Kidney (tissue), 11 donors: Measurements from ENCODE around the gene SEC22B. TPM values are rescaled to one million over a fixed set of nuclear protein-coding genes. Genes with fewer than 3 reads are reported as not detected.
"Not testable (repeated sequence)": the region's sequence is repeated elsewhere in the genome, so short reads cannot be mapped to it uniquely, and the experiment has no call there.

ENCODE experiments used
- DNase-seq, 5 donors: peaks; one replicate each; pipeline ENCODE4 v3.0.0-alpha.2; 2013 to 2020
- FAIRE-seq: peaks from 2 replicates; lab custom pipeline; 2012; peaks lifted over from hg19 to GRCh38; lab: Jason Lieb, UNC
- H3K27ac ChIP-seq, 2 donors: one replicate each; pipeline ENCODE4 v1.7.0; 2013; ENCODE audit warnings: low read depth in 2 of 2, low read length in 2 of 2, inconsistent platforms in 1 of 2
- H3K27me3 ChIP-seq: one replicate; pipeline ENCODE4 v1.7.1; 2013; ENCODE audit warnings: low read length, inconsistent platforms; ENCODE audit not compliant: control insufficient read depth, insufficient read depth
- H3K36me3 ChIP-seq, 3 donors: one replicate each; pipeline versions ENCODE4 v1.7.0 to v1.7.1; 2013; ENCODE audit warnings: low read length in 3 of 3, control low read depth in 1 of 3, inconsistent platforms in 1 of 3; ENCODE audit not compliant: insufficient read depth in 3 of 3, control insufficient read depth in 2 of 3
- H3K4me1 ChIP-seq, 3 donors: one replicate each; pipeline versions ENCODE4 v1.7.0 to v1.7.1; 2013; ENCODE audit warnings: low read length in 3 of 3, inconsistent platforms in 1 of 3, low read depth in 1 of 3; ENCODE audit not compliant: control insufficient read depth in 2 of 3, insufficient read depth in 2 of 3
- H3K4me3 ChIP-seq, 3 donors: one replicate each; pipeline versions ENCODE4 v1.7.0 to v1.8.1; 2013; ENCODE audit warnings: low read length in 3 of 3, control low read depth in 1 of 3, inconsistent platforms in 1 of 3
- H3K9ac ChIP-seq, 3 donors: one replicate each; pipeline versions ENCODE4 v1.7.0 to v1.7.1; 2013; ENCODE audit warnings: low read length in 3 of 3, control low read depth in 1 of 3, inconsistent platforms in 1 of 3
- H3K9me3 ChIP-seq, 3 donors: one replicate each; pipeline versions ENCODE4 v1.7.0 to v1.7.1; 2013; ENCODE audit warnings: low read length in 3 of 3, control low read depth in 1 of 3, inconsistent platforms in 1 of 3; ENCODE audit not compliant: control insufficient read depth in 2 of 3, insufficient read depth in 1 of 3
- intact Hi-C: fragments of 100-400 bp; cut with DNase I; formaldehyde crosslinking; loops from one replicate; pipeline ENCODE4 v1.11.1; 2022
- polyA plus RNA-seq: library from polyadenylated mRNA; stranded (reverse); fragments of 350-450 nt; fragmentation: Illumina TruSeq; extraction: RNeasy Lipid Tissue Mini Kit (QIAGEN cat#74804); gene quantifications from one replicate; pipeline ENCODE4 v1.2.3, GENCODE V29; 2014; ENCODE audit warnings: low read depth, low replicate concordance; ENCODE audit not compliant: insufficient read depth
- total RNA-seq: library from RNA; stranded (reverse); fragmentation: NEBNext Ultra II Directional; extraction: Animal tissue kit (Norgen Biotek cat#: 25700); gene quantifications from one replicate; pipeline ENCODE4 v1.2.1, GENCODE V29; 2021
- donor health status: control.
- donor health status: control.
- donor health status: DM: yes; HTN: yes; CAD: no.
- donor health status: Normal renal cell carcinoma (clear cell type).

The SEC22B gene
- total and polyA plus RNA-seq, 2 donors from 2014 or later, result 20.1 to 29.8 TPM

GRCh38 chr1:120196863-120197775 is 20.8 kb upstream of the SEC22B start:
- not testable (repeated sequence) for H3K9ac ChIP-seq, H3K4me3 ChIP-seq

GRCh38 chr1:120188626-120189025 is 12.3 kb upstream of the SEC22B start:
- H3K4me1 ChIP-seq, H3K27ac ChIP-seq, H3K4me3 ChIP-seq, intact Hi-C loops, H3K9me3 ChIP-seq, H3K36me3 ChIP-seq, FAIRE-seq, DNase-seq, H3K9ac ChIP-seq, H3K27me3 ChIP-seq: not testable (repeated sequence)

More at GRCh38 chr1:120196863-120197775, 20.8 kb upstream of the SEC22B start:
- H3K27me3 ChIP-seq, intact Hi-C loops, H3K36me3 ChIP-seq, FAIRE-seq, H3K9me3 ChIP-seq, H3K27ac ChIP-seq, H3K4me1 ChIP-seq: not testable (repeated sequence)
- DNase-seq, result peak in 4 of 5 donors; percentile 0 to 48 (median 8)

GRCh38 chr1:120182176-120182707 is 5.9 kb upstream of the SEC22B start:
- H3K27me3 ChIP-seq, H3K4me3 ChIP-seq, H3K4me1 ChIP-seq, DNase-seq, H3K9ac ChIP-seq, H3K27ac ChIP-seq, FAIRE-seq, H3K36me3 ChIP-seq, H3K9me3 ChIP-seq, intact Hi-C loops: not testable (repeated sequence)

GRCh38 chr1:120179811-120180690 is 3.7 kb upstream of the SEC22B start:
- H3K27ac ChIP-seq, result peak overlapping the region in 1 of 2 donors; percentile 68
- FAIRE-seq, H3K4me1 ChIP-seq, H3K27me3 ChIP-seq, intact Hi-C loops, H3K9me3 ChIP-seq, H3K36me3 ChIP-seq: not testable (repeated sequence)
- peak overlapping the region; percentile 16 to 30 (median 18) for H3K4me3 ChIP-seq
- peak overlapping the region in 1 of 3 donors; percentile 22 for H3K9ac ChIP-seq
- DNase-seq, result peak; percentile 42 to 86 (median 58)
